Ishikawa (cell line): ENCODE results near the gene DUS1L.

ENCODE experiments used
- CREB1 ChIP-seq: IDR thresholded peaks from 2 replicates; pipeline ENCODE4 v1.6.1; 2012; ENCODE audit warnings: low read depth
- EGR1 ChIP-seq: IDR thresholded peaks from 2 replicates; pipeline ENCODE4 v1.6.1; 2012
- EP300 ChIP-seq: IDR thresholded peaks from 2 replicates; pipeline ENCODE4 v1.6.1; 2012; ENCODE audit warnings: borderline replicate concordance
- FOXM1 ChIP-seq: IDR thresholded peaks from 2 replicates; pipeline ENCODE4 v1.6.1; 2012; ENCODE audit warnings: low read depth, borderline replicate concordance
- MAX ChIP-seq: IDR thresholded peaks from 2 replicates; pipeline ENCODE4 v1.6.1; 2012
- RAD21 ChIP-seq: IDR thresholded peaks from 2 replicates; pipeline ENCODE4 v1.6.1; 2012; ENCODE audit warnings: low read depth
- REST ChIP-seq: IDR thresholded peaks from 2 replicates; pipeline ENCODE4 v1.6.1; 2012; ENCODE audit warnings: low read depth, mild to moderate bottlenecking
- TAF1 ChIP-seq: IDR thresholded peaks from 2 replicates; pipeline ENCODE4 v1.6.1; 2012; ENCODE audit warnings: low read depth, mild to moderate bottlenecking
- TCF12 ChIP-seq: IDR thresholded peaks from 2 replicates; pipeline ENCODE4 v1.6.1; 2012; ENCODE audit warnings: low read depth
- TEAD4 ChIP-seq: IDR thresholded peaks from 2 replicates; pipeline ENCODE4 v1.6.1; 2012
- USF1 ChIP-seq: IDR thresholded peaks from 2 replicates; pipeline ENCODE4 v1.6.1; 2012

- no peak for TF ChIP-seq MAX
- no peak for TF ChIP-seq RAD21
- no peak for TF ChIP-seq EP300
- TF ChIP-seq TEAD4, result no peak
- TF ChIP-seq FOXM1, result no peak
- TF ChIP-seq TAF1, result no peak
- TF ChIP-seq CREB1, result no peak
- no peak for TF ChIP-seq REST
- no peak for TF ChIP-seq EGR1
- TF ChIP-seq USF1, result no peak
- TF ChIP-seq TCF12, result no peak
Measured at GRCh38 chr17:82014971-82015310, 50.7 kb downstream of the DUS1L start.
